Posterior vena cava (tissue), 2 donors: Measurements from ENCODE around the gene RALGAPA2. TPM values are rescaled to one million over a fixed set of nuclear protein-coding genes. Genes with fewer than 3 reads are reported as not detected.

Experiments used
- DNase-seq: peaks from one replicate; pipeline ENCODE4 v3.0.0-alpha.2; 2020; ENCODE audit warnings: low spot score
- intact Hi-C, 2 donors: fragments of 100-400 bp; cut with DNase I; formaldehyde crosslinking; loops; one replicate each; pipeline versions ENCODE4 v1.14.1 to v1.14.2; 2022 to 2023
- total RNA-seq, 2 donors: library from RNA; stranded (reverse); fragmentation: NEBNext Ultra II Directional; extraction: Animal tissue kit (Norgen Biotek cat#: 25700); gene quantifications; one replicate each; pipeline ENCODE4 v1.2.1, GENCODE V29; 2021
- donor health status: DM: yes; HTN: yes; CAD: no.
- donor health status: DM: yes; HTN: yes; CAD: no.

RALGAPA2 gene
- total RNA-seq, 2 donors from 2014 or later, result 34.2 to 38.0 TPM

DNA sequence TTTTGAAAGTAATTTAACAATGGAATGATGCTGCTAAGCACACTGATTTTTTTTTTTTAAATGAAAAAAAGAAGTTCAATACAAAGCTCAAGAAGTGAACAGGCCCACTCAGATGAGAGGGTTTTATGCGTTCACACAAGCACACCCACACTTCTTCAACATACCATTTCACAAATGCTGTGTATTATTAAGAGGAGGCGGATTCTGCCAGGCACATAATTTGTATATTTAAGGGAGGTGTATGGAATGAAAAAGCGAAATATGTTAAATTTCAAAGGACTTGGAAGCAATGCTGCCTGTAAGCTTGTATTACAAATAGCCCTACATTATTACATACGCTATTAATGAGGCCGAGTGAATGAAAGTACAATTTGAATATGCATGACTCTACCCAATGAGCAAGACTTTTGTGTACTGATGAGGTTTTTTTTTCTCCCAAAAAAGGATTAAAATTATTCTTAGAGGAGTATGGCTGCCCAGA is 220.6 kb downstream of the RALGAPA2 start:
- intact Hi-C loops, result no loop called here
- DNase-seq, result no peak

DNA sequence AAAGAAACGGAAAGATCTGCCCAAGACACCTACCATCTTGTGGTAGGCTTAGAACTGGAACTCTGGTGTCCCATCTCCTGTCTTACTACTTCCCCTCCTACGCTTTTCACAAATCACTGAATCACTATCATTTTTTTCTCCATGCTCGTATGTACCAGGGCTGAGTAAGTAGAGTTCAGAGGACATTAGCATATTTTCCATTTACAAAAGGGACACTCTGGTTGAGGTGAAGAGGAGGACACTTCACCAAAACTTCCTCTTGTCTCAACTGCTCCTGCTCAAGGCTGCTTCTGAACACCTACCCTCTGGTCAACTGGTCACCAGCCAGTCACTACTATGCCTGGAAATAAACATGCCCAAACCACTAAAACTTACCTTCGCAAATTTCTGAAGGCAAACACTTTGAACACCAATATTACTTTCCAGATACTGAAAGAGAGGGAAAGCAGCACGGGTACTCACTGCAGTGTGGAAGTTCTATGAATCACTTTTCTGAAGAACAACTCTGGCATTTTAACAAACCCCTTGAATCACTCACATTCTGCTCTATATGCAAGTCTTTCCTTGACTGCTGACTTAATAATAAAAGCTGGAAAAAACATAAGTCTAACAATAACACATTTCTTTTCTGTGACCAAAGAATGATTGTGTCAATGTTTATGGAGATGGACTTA is 221.2 kb downstream of the RALGAPA2 start:
- intact Hi-C loops, result no loop called here
- DNase-seq, result no peak

DNA sequence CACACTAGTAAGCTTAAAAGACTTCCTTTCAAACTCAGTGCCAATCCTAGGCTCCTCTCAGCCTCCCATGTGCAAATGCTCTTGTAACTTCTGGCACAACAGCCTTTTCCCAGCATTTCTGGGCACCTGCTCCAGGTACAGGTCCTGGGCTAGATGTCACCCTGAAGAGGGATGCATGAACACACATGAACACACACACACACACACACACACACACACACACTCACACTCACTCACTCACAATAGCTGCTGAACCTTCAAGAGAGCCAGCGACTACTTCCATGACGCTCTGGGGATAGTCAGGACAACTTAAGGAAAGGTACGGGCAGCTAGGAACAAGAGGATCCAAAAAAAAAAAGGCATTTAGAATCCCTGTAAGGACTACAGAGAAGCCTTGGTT is 221.8 kb downstream of the RALGAPA2 start:
- intact Hi-C loops, result no loop called here
- no peak for DNase-seq

GRCh38 chr20:20489648-20490341 is 222.6 kb downstream of the RALGAPA2 start:
- no peak for DNase-seq
- intact Hi-C loops, result no loop called here

GRCh38 chr20:20489054-20489453 is 223.4 kb downstream of the RALGAPA2 start:
- intact Hi-C loops, result no loop called here

GRCh38 chr20:20488388-20488787 is 224.1 kb downstream of the RALGAPA2 start:
- intact Hi-C loops, result no loop called here
- no peak for DNase-seq

More at GRCh38 chr20:20489054-20489453, 223.4 kb downstream of the RALGAPA2 start:
- no peak for DNase-seq

DNA sequence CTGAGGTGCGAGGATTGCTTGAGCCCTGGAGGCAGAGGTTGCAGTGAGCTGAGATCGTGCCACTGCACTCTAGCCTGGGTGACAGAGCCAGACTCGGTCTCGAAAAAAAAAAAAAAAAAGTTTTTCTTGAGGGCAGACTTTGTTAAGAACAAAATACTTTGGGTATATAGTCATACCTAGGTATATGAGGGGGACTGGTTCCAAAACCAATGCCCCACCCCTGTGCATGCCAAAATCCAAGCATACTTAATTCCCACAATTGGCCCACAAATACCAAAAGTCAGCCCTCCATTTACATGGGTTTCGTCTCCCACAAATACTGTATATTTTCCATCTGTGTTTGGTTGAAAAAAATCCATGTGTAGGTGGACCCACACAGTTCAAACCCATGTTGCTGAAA is 224.6 kb downstream of the RALGAPA2 start:
- intact Hi-C loops, result no loop called here
- DNase-seq, result no peak

DNA sequence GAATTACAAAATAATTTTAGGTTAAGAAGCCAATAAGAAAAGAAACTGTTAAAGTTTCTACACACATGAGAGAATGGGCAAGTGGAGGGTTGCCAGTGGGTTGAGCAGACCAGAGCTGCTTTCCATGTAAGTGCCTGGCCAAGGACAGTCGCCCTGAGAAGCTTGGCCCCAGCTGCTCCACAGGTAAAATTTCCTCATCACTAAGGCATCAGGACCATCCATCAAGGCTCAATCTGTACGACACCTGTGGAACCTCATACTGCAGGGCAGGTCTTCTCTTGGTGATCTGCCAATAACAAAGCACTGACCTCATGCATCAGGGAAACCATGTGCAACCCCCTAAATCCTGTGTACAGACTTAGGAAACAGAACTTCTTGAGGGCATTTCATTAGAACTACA is 229.1 kb downstream of the RALGAPA2 start:
- DNase-seq, result no peak
- intact Hi-C loops, result no loop called here

DNA sequence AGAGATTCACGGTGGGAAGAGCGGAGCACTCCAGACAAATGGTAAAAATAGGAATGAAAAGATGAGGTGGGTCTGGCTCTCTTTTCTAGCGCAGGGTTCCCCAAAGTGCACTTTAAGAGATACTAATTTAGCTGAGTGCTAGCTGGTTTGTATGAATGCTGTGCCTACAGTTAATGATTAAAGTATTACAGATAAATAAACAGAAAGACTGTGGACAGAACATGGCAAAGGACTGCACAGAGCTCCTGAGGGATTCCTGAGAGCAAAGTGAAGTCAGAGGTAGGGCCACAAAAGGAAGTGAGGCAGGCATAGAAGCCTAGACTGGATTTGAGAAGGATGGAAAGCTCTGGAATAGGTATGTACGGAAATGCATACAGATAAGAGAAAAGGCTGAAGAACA is 230.0 kb downstream of the RALGAPA2 start:
- DNase-seq, result no peak
- intact Hi-C loops, result no loop called here

GRCh38 chr20:20480689-20481088 is 231.8 kb downstream of the RALGAPA2 start:
- DNase-seq, result no peak
- intact Hi-C loops, result no loop called here

DNA sequence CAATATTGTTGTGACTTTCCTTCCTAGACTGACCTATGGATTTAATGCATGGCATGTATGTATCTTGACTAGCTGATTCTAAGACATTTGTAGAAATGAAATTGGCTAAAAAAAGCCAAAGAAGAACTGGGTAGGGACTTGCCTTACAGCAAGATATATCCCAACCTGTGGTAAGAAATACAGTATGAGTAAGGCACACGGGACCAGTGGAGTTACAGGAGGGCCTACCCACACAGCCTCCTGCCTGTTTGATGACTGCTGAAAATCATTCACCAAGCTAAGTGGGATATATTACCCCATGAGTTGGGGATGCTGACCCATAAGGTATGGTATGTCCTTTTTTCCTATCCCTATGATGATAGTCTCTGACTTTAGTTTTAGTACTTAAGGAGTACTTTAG is 232.3 kb downstream of the RALGAPA2 start:
- intact Hi-C loops, result no loop called here
- DNase-seq, result no peak

DNA sequence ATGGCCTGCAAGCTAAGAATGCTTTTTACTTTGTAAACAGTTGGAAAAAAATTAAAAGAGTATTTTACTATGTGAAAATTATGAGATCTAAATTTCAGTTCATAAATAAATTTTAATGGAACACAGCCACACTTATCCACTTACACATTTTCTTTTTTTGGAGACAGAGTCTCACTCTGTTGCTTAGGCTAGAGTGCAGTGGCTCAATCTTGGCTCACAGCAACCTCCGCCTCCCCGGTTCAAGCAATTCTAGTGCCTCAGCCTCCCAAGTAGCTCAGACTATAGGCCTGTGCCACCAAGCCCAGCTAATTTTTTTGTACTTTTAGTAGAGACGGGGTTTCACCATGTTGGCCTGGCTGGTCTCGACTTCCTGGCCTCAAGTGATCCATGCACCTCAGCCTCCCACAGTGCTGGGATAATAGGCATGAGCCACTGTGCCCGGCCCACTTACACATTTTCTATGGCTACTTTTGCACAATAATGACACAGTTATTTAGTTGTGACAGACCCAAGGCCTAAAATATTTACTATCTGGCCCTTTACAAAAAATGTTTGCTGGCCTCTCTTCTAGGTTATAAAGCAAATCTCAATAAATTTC is 234.9 kb downstream of the RALGAPA2 start:
- no peak for DNase-seq
- intact Hi-C loops, result no loop called here

DNA sequence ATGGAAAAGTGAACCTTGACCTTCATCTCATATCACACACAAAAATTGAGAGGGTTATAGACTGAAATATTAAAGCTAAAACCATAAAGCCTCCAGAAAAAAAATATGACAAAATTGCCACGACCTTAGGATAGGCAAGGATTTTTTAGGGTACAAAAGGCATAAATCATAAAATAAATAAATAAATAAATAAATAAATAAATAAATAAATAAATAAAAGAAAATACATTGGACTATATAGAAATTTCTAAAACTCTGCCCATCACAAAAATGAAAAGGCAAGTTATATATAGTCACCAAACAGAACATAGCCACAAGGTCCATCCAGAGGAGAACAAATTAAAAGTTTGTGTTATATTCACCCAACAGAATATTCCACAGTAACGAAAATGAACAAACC is 235.9 kb downstream of the RALGAPA2 start:
- intact Hi-C loops, result no loop called here
- no peak for DNase-seq

GRCh38 chr20:20473657-20474056 is 238.8 kb downstream of the RALGAPA2 start:
- intact Hi-C loops, result no loop called here

GRCh38 chr20:20472684-20473274 is 239.7 kb downstream of the RALGAPA2 start:
- no peak for DNase-seq
- intact Hi-C loops, result no loop called here

More at GRCh38 chr20:20473657-20474056, 238.8 kb downstream of the RALGAPA2 start:
- no peak for DNase-seq

- DNase-seq, result no peak
- intact Hi-C loops, result no loop called here
These were observed 246.0 kb downstream of the RALGAPA2 start for GRCh38 chr20:20466341-20466879.

DNA sequence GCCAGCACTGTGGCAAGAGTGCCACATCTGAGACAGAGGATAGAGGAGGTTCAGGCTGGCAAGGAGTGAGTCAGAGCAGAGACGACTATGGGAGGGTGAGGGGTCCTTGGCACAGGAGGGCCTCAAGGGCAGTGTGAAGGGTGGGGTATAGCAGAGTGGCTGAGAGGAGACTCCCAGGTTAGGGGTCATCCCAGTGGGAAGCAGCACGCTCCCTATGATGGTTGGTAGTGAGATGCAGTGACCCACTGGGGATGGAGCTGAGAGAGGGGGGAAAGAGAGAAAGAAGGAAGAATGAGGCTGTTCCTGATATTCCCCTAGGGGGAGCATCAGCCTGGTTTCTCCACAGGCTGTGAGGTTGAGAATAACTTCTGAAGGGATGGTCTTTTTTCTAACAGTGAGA is 247.2 kb downstream of the RALGAPA2 start:
- DNase-seq, result no peak

DNA sequence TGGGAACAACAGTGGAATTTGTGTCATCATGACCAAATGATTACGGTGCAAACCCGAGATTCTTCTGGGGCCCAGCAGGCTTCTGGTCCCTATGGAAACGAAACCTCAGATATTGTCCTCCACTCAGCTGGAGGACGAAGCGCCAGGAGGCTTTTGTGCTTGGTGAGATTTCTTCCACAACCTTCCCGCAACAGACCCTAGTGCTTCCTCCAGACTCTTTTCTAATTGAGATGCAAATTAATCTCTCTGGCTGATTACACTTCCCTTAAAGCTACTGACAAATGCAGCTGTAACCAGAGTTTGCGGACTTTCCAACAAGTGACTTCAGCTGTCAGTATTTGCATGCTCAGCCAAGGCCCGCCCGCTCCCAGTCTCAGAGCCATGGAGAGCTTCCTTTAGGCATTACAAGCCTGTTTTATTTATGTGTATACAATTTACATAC is 248.5 kb downstream of the RALGAPA2 start:
- intact Hi-C loops, result no loop called here

More for the DNA sequence above, 247.2 kb downstream of the RALGAPA2 start:
- intact Hi-C loops, result no loop called here

DNA sequence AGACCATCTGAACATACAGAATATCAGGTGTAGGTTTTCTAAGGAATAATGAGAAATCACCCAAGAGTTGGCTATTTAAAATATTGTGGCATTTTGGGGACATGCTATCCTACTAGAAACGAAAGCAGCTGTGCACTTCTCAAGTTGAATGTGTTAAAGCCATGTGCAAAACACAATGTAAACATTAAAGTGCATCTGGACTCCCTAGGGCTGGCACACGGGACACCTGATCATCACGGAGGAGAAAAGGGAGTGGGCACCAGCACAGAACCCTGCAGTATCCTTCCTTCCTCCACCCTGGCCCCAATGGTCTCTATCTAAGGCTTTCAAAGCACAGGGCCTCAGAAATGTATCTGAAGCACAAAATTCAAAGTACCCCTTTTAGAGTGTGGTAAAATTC is 250.3 kb downstream of the RALGAPA2 start:
- DNase-seq, result no peak
- intact Hi-C loops, result no loop called here

More for the DNA sequence above, 248.5 kb downstream of the RALGAPA2 start:
- DNase-seq, result no peak

DNA sequence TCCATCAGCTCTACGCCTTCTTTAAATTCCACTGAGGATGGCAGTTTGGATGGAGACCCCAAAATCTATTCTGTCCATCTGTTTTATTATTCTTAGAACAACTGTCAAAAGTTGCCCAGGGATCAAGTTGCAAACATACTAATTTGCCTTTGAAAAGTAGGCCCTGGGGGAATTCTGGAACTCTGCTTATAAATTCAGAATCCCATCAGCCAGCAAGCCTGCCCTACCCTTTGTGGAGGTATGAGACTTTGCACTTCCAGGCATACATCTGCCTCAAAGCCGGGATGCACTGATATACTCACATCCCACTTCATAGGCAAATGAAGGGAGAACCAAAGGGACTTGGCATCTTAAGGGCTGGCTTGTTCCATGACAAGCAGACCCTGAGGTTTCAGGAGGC is 250.9 kb downstream of the RALGAPA2 start:
- intact Hi-C loops, result no loop called here
- no peak for DNase-seq
